GM19043 (cell line): ENCODE data around the gene COX5A.
"Not testable (repeated sequence)": the region's sequence is repeated elsewhere in the genome, so short reads cannot be mapped to it uniquely, and the experiment has no call there.

Source experiments
- ATAC-seq: cut with Tn5 transposase; IDR thresholded peaks from one replicate; pipeline ENCODE4 v1.9.1; 2021; ENCODE audit warnings: low read depth; ENCODE audit not compliant: unreplicated experiment

Gene COX5A

DNA sequence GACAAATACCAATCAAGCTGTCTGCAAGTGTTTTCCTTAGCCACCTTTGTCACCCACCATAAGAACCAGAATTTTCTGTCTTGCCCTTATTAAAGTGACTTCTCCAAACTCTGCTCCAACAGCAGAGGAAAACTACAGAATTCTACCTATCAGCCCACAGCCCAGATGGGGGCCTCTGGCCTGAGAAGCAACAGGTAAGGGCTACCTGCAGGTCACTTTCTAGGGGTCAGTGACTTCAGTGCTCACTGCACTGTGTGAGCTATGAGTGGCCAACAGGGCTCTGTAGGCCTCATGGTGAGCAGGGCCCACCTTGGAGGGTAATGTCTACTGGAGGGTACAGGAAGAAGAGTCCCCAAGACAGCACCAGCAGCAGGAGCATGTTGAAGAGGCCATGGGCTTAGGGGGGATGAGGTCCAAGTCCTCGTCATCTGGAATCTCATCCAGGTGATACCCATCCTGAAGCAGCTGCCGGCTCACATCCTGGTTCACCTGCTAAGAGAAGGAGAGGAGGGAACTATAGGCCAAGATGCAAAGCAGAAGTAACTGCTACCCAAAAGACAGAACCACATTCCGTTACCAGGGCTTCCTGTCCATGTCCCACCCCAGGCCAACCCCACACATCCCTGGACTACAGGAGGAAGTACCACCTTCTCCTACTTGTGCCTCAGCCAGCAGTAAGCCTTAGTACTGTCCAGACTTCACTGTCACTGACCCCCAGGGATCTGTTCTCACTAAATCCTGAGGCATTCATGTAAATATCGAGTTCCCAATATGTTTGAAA is 35.4 kb downstream of the COX5A start:
- ATAC-seq: no peak

DNA sequence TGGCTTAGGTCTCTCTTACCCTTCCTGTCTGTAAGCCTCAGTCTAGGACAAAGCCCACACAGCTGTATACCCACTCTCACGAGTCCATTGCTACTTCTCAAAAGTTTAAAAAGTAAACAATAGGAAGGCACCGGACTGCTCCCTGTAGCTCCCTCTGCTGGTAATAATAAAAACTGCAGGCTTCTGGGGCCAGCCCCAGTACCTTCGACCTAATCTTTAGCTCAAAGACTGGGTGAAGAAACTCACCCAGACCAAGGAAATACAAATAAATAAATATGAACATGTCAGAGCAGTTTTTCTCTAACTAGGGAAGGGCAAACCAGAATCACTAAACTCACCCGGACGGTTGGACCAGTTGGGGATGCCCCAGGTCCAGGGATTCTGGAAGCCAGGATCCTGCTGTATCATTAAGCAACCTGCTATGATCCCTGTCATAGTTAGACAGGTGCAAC is 36.2 kb downstream of the COX5A start:
- ATAC-seq: no peak

DNA sequence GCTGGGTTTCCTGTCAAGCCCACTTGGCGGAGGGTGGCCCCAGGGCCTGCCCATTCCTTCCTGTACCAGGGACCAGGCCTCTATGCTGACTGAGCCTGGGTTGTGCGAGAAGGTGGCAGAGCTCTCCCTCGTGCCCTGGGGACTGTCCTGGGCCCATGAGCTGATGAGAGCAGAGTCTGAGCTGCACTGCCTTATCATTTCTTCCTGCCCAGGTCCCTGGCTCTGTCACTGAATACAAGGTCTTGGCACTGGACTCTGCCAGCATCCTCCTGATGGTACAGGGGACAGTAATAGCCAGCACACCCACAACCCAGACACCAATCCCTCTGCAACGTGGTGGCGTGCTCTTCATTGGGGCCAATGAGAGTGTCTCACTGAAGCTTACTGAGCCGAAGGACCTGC is 40.6 kb downstream of the COX5A start:
- ATAC-seq: no peak

DNA sequence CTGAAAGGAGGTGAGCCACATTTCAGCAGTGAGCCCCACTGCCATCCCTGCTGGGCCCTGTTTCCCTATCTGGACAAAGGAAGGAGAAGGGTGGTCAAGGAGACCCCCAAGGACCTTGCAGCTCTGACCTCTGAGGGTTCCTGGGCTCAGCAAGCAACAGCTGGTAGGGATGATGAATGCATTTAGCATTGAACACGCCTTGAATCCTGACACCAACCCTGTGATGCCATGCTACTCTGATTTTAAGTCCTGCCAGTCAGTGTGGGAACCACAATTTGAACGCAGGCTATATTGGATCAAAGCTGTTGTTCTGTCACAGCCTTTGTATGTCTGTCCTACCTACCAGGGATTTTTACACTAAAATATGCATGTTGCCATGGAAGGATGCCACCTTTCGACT is 41.6 kb downstream of the COX5A start:
- ATAC-seq: no peak

DNA sequence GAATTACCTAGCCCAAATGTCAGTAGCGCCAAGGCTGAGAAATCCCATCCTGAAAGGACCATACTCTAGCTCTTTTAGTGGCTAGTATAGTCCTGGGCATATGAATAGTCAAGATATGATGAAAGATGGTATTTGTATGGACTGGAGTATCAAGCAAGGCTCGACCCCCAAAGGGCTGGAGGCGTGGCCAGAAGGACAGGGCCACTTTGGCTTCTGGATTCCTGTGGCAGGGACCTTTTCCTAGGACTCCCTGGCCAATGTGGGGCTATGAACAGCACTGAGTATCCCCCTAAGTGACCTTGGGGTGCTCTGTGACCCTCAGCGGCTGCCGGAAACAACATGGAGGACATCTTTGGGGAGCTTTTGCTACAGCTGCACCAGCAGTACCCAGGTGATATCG is 42.0 kb downstream of the COX5A start:
- no peak for ATAC-seq

DNA sequence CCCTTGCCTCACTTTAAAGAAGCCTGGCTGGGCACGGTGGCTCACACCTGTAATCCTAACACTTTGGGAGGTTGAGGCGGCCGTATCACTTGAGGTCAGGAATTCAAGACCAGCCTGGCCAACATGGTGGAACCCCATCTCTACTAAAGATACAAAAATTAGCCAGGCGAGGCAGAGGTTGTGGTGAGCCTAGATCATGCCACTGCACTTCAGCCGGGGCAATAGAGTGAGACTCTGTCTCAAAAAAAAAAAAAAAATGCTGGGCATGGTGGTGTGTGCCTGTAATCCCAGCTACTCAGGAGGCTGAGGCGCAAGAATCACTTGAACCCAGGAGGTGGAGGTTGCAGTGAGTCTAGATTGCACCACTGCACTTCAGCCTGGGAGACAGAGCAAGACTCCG is 43.5 kb downstream of the COX5A start:
- ATAC-seq: not testable (repeated sequence)

DNA sequence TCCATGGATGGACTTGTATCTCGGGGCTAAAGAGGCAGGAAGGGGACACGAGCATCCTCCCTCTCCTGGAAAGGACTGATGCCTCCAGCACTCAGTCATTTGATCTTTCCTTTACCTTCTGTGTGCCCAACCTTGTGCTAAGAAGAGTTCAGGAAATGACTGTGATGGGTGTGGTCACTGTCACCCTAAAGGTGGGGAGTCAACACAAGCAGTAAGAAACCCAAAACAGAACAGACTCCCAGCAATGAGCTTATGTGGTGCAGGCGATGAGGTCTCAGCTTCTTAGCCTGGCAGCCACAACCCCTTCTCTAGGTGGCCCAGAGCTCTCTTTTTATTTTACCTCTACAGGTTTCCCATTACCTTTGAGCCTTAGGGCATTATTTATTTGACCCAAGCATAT is 44.2 kb downstream of the COX5A start:
- no peak for ATAC-seq

DNA sequence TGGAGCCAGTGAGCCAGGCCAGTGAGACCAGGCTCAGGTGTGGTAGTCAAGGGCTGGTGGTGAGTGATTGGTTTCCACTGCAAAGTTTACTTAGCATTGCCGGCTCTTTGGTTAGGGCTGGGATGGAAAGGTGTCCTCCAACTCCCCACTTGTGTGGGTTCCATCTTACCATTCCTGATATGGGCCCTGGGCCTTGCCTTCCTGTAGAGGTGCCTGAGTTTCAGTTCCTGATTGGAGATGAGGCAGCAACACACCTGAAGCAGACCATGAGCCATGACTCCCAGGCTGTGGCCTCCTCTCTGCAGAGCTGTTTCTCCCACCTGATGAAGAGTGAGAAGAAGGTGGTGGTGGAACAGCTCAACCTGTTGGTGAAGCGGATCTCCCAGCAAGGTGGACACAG is 44.9 kb downstream of the COX5A start:
- no peak for ATAC-seq

DNA sequence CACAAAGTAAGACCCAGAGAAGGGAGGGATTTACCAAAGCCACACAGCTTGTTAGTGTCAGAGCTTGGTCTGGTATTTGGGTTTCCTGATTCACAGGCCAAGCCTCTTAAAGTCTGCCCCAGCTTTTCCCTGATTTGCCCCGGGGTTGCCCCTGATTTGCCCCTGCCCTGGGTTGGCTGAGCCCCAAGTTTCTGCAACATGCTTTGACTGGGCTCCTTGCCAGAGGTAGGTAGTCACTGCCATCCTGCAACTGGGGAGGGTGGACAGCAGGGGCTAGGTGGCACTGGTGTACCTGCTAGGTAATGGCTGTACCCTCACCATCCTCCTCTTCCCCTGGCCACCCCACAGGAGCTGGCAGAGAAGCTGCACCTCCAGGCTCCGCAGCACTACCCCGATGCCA is 45.6 kb downstream of the COX5A start:
- ATAC-seq: no peak

DNA sequence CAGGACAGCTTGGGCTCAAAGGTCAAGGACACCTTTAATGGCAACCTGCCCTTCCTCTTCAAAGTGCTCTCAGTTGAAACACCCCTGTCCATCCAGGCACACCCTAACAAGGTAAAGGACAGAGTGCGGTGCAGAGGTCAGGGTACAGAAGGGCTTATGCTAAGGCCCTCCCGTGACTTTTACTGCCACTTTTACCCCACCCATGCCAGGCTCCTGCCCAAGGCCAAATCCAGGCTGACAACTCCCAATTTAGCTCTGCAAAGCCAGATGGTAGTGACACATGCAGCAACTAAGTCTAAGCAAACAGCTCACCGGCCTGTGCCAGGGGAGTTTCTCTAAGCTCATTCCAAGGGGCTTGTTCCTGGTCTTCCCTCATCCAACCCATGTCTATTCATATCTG is 46.4 kb downstream of the COX5A start:
- no peak for ATAC-seq

DNA sequence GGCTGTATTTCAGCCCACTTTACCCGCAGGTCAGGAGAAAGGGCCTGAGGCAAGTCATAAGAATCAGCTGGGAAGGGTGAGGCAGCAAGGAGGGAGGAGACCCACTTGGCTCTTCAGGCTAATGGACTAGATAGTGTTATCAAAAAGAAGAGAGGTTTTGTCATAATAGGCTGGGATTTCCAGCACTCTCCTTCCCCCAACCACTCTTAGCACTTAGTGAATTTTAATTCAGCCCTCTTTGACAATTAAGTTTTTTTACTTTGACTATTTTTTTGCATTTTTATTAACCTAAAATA is 47.3 kb downstream of the COX5A start:
- ATAC-seq: no peak

DNA sequence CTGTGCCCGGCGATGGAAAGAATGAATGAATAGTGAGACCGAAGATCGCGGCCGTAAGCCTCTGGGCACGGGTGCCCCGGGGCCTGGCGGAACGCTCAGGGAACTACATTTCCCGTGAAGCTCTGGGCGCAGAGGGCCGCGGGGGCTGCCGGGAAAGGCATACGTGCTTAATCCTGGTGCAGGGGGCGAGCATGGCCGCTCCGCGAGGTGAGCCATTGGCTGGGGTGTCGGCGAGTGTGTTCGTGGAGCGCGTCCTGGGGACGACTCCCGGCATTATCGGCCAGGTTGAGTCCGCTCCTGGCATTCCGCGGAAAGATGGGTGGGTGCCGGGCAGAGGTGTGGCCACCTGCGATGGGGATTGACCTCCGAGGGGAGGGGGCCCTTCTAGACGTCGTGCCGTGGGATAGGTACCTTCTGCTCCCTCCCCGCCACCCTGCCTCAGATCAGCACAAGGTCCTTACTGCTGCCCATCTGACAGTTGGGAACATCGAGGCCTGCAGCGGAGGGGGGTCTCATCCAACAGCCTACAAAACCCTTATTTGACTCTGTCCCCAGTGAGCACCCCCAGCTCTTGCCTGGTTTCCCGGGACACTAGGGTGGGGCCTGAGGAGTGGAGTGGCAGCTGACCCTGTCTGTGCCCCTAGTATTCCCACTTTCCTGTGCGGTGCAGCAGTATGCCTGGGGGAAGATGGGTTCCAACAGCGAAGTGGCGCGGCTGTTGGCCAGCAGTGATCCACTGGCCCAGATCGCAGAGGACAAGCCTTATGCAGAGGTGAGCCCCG is 47.8 kb downstream of the COX5A start, which contains the start of gene MPI:
MPI (plus strand) TSS at position 160 of the 782 bp plus-strand sequence; CDS start at position 192, 32 bp downstream.
- peak; percentile 89 for ATAC-seq

DNA sequence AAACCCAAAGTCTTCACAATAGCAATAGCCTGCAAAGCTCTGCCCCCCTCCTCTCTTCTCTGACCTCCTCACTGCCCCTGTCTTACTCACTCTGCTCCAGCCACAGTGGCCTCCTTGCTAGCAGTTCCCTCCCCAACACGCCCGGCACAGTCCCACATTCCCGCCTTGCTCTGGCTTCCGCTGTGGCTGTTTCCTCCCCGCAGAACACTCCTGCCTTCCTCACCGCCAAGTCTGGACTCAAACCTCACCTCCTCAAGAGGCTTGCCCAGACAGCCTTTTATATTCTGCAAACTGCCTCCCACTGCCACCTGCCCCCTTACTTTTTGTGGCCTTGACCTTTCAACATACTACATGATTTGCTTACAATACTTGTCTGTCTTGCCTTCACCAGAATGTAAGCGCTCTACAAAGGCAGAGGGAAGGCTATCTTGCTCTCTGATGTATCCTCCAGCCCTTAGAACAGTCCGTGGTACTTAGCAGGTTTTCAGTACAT is 48.4 kb downstream of the COX5A start:
- no peak for ATAC-seq

DNA sequence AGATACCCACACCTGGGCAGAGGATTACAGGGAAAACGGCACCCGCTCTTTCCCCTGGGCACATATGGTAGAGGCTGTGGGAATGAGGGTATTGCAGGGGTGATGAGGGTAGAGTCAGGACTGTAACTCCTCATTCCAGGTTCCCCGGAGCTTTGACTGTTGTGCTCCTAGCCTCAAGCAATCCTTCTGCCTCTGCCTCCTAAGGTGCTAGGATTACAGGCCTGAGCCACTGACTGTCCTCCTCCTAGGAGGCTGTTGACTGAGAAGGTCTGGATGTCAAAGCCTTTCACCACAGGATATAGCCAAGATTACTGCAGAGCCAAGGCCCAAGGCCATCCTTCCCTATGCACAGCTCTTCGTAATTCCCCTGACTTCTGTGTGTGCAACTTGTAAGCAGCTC is 49.2 kb downstream of the COX5A start:
- ATAC-seq: no peak

DNA sequence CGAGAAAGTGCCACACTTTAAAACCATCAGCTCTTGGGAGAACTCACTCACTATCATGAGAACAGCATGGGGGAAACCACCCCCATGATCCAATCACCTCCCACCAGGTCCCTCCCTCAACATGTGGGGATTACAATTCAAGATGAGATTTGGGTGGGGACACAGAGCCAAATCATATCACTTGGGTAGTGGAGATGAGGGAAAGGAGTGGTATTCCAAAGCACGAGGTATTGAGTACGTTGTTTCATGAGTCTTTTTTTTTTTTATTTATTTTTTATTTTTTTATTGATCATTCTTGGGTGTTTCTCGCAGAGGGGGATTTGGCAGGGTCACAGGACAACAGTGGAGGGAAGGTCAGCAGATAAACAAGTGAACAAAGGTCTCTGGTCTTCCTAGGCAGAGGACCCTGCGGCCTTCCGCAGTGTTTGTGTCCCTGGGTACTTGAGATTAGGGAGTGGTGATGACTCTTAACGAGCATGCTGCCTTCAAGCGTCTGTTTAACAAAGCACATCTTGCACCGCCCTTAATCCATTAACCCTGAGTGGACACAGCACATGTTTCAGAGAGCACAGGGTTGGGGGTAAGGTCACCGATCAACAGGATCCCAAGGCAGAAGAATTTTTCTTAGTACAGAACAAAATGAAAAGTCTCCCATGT is 50.2 kb downstream of the COX5A start:
- not testable (repeated sequence) for ATAC-seq

DNA sequence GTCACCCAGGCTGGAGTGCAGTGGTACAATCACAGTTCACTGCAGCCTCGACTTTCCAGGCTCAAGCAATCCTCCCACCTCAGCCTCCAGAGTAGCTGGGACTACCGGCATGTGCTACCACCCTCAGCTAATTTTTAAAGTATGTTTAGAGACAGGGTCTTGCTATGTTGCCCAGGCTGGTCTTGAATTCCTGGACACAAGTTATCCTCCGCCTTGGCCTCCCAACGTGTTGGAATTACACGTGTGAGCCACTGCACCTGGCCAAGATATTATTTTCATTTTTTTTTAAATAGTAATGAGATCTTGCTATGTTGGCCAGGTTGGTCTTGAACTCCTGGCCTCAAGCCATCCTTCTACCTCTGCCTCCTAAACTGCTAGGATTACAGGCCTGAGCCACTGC is 52.4 kb downstream of the COX5A start:
- no peak for ATAC-seq

DNA sequence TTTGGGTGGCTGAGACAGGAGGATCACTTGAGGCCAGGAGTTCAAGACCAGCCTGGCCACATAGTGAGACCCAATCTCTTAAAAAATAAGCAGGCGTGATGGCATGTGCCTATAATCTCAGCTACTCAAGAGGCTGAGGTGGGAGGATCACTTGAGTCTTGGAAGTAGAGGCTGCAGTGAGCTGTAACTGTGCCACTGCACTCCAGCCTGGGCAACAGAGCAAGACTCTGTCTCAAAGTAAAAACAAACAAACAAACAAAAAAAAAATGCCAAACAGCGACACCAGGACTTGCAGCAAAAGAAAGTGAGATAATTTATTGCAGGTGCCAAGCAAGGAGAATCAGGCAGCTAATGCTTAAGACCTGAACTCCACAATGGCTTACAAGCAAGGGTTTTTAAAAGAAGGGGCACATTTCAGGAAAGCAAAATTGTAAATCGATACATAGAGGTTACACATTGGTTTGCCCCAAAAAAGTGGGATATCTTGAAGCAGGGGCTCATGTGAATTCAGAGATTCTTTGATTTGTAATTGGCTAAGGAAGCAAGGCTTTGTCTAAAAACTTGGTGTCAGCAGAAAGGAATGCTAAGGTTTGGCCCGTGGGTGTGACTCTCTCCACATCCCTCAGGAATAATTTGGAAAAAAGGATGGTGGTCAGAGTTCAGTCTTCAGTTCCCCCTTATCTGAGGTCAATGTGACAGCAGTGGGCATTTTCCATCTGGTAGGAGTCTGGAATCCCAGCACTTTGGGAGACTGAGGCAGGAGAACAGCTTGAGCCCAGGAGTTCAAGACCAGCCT is 53.2 kb downstream of the COX5A start:
- no peak for ATAC-seq

DNA sequence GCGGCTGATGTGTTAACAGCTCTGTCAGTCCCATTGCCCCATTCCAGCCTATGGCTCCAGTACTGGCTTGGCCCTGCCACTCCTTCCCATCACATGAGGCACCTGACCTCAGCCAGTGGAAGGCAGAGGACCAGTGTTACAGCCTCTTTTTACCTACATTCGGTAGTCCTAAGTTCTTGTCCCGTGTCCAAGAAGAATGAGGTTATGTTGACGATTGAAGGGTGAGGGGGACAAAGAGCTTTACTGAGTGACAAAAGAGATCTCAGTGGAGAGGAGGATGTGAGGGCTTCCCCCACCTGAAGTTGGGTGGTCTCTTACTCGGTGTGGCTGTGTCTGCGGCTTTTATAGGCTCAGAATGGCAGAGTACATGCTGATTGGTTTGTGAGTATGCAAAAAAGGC is 55.3 kb downstream of the COX5A start:
- ATAC-seq: no peak

DNA sequence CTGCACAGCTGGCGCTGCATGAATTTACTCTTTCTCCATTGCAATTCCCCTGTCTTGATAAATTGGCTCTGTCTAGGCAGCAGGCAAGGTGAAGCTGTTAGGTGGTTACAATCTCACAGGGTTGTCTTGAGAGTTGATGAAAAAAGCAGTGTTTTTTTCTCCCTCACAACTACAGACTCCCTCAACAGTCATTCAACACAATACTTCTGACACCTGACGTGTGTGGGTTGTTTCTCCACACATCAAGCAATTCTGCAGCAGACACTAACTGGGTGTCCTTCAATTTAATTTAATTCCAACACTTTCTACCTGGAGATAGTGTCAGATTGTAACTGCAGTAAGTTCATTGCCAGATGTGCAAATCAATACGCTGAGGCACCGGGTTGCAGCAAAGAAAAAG is 59.6 kb downstream of the COX5A start:
- ATAC-seq: no peak

DNA sequence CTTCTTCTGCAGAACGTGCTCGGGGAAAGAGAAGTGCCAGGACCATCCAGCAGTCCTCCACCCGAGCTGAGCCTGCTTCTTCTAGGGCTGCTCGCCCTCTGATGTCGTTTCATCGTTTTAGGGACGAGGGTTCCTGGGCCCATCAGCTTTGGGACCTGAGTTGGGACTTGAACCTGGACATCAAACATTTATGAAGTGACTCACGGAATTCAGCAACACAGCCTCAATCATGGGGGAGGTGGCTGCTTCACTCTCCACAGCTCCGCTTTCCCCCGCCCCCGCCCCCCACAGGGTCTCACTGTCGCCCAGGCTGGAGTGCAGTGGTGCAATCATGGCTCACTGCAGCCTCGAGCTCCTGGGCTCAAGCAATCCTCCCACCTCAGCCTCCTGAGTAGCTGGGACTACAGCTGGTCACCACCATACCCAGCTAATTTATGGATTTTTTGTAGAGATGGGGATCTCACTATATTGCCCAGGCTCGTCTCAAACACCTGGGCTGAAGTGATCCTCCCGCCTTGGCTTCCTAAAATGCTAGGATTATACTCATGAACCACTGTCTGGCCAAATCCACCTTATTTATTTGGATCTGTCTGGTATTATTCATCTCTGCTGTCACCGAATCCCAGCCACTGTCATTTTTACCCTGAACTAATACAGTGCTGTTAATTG is 64.0 kb downstream of the COX5A start:
- ATAC-seq: no peak
